Measurements from ENCODE around the gene CHORDC1.

DNA sequence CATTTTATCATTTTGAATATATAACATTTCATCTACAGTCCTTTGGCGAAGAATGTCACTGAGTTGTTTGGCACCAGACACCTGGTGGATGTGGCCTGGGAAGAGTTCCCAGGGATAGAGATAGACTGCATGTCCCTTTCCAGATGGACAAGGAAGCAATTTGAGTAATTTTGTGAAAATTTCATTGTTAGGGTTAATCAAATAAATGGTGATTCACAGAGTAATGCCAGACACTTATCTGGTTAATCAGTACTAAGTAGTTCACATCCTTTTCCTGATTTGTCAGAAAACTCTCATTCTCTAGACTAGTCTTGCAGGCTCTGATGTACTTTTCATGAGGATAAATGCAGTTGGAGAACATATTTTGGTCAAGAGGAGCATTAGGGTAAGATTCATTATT is 46.8 kb downstream of the CHORDC1 start:
- TF ChIP-seq POLR2A (IDR thresholded peaks at IDR 0.05; ENCODE audit: control extremely low read depth in 1 of 2, low read depth in 2 of 2, low read length in 2 of 2) (no peak), SP2 (IDR thresholded peaks at IDR 0.05; ENCODE audit: low read length) (no peak), POLR2AphosphoS5 (IDR thresholded peaks at IDR 0.05; ENCODE audit: low read depth, low read length) (no peak), EP300 (IDR thresholded peaks at IDR 0.05; ENCODE audit: borderline replicate concordance in 1 of 2, low read depth in 2 of 2, low read length in 2 of 2) (no peak)
- TF ChIP-seq, protein P1, sequence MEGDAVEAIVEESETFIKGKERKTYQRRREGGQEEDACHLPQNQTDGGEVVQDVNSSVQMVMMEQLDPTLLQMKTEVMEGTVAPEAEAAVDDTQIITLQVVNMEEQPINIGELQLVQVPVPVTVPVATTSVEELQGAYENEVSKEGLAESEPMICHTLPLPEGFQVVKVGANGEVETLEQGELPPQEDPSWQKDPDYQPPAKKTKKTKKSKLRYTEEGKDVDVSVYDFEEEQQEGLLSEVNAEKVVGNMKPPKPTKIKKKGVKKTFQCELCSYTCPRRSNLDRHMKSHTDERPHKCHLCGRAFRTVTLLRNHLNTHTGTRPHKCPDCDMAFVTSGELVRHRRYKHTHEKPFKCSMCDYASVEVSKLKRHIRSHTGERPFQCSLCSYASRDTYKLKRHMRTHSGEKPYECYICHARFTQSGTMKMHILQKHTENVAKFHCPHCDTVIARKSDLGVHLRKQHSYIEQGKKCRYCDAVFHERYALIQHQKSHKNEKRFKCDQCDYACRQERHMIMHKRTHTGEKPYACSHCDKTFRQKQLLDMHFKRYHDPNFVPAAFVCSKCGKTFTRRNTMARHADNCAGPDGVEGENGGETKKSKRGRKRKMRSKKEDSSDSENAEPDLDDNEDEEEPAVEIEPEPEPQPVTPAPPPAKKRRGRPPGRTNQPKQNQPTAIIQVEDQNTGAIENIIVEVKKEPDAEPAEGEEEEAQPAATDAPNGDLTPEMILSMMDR (IDR thresholded peaks at IDR 0.05; ENCODE audit: control extremely low read depth in 1 of 3, insufficient read depth in 1 of 3, low read depth in 1 of 3, low read length in 3 of 3) = no peak
- TF ChIP-seq, protein P2, sequence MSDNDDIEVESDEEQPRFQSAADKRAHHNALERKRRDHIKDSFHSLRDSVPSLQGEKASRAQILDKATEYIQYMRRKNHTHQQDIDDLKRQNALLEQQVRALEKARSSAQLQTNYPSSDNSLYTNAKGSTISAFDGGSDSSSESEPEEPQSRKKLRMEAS (IDR thresholded peaks at IDR 0.05) = no peak
